Measurements from ENCODE around the gene RBBP4.

GRCh38 chr1:32715901-32716311 lies 64.9 kb downstream of the RBBP4 start:
- TF ChIP-seq ZNF223 (tag by site-specific recombination; IDR thresholded peaks at IDR 0.05) (no peak), ZNF18 (tag by site-specific recombination; IDR thresholded peaks at IDR 0.05) (no peak), ZNF10 (tag by site-specific recombination; IDR thresholded peaks at IDR 0.05) (no peak), ZBTB26 (tag by site-specific recombination; optimal IDR thresholded peaks at IDR 0.05) (no peak), ZNF626 (tag by site-specific recombination; IDR thresholded peaks at IDR 0.05) (no peak), CTCF (tag by site-specific recombination; IDR thresholded peaks at IDR 0.05) (no peak), HOXA7 (CRISPR knock-in tag; IDR thresholded peaks at IDR 0.05; ENCODE audit: borderline replicate concordance) (no peak), REST (tag by site-specific recombination; IDR thresholded peaks at IDR 0.05) (no peak), ZXDB (tag by site-specific recombination; IDR thresholded peaks at IDR 0.05) (no peak), PBX3 (CRISPR knock-in tag; IDR thresholded peaks at IDR 0.05) (no peak), ZNF501 (tag by site-specific recombination; IDR thresholded peaks at IDR 0.05) (no peak)

Data from HEK293 (cell line).